GM21825 (cell line): ENCODE data around the gene SDF4.

ENCODE experiments used
- ATAC-seq: cut with Tn5 transposase; IDR thresholded peaks from one replicate; pipeline ENCODE4 v1.9.1; 2021; ENCODE audit warnings: mild to moderate bottlenecking, moderate library complexity; ENCODE audit not compliant: unreplicated experiment

Gene SDF4

DNA sequence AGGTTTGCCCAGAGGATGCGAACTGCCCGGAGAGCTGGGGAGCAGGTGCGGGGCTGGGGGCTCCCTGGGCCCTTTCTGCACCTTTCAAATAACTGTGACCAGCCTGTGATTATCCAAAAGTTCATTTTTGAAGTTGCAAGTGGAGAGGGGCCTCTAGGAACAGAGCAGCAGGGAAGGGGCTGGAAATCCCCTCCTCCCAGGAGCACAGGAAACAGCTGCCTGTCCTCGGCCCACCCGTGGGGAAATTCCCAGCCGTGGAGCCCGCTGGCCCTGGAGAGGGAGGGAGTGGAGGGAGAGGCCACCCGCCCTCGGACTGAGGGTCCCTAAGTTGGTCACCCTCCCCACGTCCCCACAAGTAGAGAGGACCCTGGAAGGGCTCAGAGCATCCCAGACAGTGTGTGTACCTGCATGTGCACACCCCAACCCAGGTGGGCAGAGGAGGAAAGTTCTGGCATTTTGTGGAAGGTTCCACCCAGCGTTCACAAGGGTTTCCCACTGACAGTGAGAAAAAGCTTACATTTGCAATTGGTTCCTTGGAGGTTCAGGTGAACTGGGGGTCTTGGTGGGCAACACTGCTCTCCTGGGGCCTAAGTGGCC is 16.6 kb downstream of the SDF4 start:
- no peak for ATAC-seq

- ATAC-seq, result no peak
Measured at GRCh38 chr1:1213345-1214265, 18.2 kb downstream of the SDF4 start, which contains the start of gene TNFRSF4. Gene TNFRSF4, minus strand, starts transcription at chr1:1214153. Its CDS starts 26 bp downstream, at chr1:1214127.

DNA sequence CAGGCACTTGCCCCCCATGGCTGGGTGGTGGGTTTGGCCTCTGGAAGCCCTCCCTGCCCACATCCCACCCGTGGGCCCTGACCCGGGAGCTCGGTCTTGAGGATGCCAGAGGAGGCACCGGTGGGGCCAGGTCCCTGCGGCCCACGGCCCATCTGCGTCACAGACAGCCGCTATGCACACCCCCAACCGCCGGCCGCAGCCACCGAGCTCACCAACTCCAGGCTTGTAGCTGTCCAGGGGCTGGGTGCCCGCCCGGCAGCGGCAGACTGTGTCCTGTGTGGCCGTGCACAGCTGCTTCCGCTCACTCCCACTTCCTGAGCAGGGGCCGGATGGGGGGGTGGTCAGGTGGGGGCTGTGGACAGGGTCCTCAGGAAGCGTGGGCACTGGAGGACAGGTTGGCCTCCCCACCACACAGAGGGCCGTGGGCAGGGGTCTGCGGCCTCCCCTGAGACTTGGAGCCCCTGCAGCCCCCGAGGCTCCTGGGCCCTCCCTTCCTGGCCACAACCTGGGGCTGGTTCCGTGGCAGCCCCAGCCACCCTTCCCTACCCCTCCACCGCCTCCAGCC is 18.9 kb downstream of the SDF4 start:
- no peak for ATAC-seq

DNA sequence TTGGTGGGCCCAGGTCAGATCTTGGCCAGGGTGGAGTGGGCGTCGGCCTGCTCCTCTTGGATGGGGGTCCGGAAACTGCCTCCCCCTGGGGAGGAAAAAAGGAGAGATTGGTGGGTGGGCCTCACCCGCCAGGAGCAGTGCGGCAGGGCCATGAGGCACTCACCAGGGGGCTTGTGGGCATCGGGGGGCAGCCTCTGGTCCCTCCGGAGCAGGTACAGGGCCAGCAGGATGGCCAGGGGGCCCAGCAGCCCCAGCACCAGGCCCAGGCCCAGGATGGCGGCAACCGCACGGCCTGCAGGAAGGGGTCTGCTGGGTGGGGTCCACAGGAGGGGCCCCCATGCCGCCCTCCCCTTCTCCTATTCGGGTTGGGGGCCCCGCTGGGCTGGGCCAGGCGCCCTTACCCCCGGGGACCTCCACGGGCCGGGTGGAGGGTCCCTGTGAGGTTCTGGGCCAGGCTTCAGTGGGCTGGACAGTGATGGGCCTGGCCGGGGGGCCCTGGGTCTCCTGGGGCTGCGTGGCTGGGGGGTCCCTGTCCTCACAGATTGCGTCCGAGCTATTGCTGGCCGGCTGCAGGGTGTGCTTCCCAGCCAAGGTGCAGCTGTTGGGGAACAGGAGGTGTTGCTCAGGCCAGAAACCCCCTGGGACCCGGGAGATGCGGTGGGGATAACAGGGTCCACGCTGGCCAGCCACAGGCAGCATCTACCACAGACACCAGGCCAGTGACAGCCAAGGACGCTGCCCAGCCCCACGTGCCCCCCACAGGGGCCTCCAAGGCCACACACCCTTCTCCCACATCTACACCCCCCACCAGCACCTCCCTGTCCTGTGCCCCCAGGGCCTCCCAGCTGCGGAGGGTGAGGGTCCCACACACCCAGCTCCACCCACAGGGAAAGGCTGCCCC is 20.0 kb downstream of the SDF4 start:
- no peak for ATAC-seq

- ATAC-seq, result no peak
Measured at GRCh38 chr1:1210726-1211540, 20.9 kb downstream of the SDF4 start.

GRCh38 chr1:1208713-1209433 is 22.9 kb downstream of the SDF4 start:
- no peak for ATAC-seq

DNA sequence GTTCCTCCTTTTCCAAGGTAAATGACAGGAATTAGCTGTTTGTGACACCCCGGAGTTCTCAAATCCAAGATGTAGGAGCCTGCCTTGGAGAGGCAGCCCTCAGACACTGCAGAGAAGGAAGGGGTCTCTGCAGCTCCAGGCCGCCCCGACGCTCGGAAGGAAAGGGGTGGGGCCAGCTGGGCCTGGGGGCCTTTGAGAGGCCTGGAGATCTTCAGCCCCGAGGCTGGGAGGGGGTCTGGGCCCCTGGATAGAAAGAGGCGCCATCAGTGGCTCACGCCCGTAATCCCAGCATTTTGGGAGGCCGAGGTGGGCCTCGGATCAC is 24.3 kb downstream of the SDF4 start:
- no peak for ATAC-seq

DNA sequence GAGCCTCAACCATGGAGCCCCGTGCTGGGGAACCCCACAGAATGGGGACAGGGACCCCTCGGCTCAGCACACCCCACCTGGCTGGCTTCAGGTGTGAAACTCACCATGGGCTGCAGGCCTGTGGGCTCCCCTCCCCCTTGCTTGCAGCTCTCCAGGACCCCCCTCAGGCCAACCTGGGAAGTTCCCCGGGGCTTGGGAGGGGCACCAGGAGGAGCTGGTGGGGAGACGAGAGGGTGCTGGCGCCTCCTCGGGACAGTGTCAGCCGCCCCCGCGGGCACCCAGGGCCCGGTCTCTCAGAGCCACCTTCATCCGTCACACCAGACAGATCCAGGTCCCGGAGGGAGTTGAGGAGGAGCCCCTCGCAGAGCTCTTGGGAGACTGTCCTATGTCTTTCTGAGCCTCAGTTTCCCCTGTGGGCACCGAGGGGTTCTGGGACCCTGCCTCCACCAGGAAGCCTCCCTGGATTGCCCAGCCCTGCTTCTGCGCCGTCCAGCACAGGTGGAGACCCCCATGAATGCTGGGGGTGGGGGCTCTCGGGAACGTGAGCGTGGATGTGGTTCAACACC is 24.8 kb downstream of the SDF4 start:
- ATAC-seq, result no peak

GRCh38 chr1:1206376-1206965 is 25.3 kb downstream of the SDF4 start, which contains the start of gene TNFRSF18:
Gene TNFRSF18, minus strand, starts transcription at chr1:1206592. Its CDS starts 21 bp downstream, at chr1:1206571.
- ATAC-seq, result no peak

DNA sequence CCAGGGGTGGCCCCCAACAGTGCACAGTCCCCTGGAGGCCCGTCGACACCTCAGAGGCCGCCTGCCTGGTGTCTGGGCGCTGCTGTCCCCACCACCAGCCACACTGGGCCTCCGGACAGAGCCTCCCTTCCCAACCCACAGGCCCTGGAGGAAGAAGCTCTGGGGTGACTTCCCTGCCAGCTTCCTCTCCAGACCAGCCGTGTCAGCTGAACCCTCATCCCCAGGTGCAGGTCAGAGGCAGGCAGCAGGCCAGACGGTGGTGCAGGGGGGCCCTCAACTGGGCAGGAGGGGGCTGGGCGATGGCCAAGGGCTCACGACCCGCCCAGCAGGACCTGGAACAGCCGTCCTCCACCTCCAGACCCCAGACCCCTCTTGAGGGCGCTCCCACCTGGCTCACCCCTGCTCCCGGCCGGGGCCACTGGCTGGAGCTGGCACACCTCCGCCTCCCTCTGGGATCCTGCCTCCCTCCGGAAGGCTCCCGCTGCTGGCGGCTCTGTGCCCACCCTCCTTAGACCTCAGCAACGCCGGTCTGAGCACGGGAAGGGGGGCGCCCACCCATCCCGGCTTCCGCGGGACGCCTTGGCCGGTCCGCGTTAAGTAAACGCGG is 25.9 kb downstream of the SDF4 start:
- no peak for ATAC-seq

GRCh38 chr1:1204998-1205768 is 26.6 kb downstream of the SDF4 start:
- no peak for ATAC-seq

DNA sequence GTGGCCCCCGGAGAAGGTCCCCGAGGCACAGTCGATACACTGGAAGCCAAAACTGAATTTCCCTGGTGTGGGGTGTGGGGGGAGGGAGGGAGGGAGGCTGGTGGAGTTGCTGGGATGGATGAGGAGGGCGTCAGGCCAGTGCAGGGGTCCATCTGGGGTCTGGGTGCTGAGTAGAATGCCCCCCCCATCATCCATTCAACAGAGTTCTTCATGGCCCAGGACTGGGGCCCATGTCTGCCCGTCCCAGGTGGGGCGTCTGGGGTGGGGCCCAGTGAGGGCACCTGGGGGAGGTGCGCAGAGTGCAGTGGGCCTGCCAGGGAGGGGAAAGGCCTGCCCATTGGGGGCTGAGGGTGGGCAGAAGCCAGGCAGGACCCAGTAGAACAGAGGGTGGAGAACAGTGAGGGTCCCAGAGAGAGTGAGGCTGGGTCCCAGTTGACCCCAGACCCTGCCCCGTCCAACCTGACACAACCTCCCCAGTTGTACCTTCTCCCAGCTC is 27.3 kb downstream of the SDF4 start:
- no peak for ATAC-seq

GRCh38 chr1:1203561-1204424 is 28.0 kb downstream of the SDF4 start:
- ATAC-seq, result no peak

DNA sequence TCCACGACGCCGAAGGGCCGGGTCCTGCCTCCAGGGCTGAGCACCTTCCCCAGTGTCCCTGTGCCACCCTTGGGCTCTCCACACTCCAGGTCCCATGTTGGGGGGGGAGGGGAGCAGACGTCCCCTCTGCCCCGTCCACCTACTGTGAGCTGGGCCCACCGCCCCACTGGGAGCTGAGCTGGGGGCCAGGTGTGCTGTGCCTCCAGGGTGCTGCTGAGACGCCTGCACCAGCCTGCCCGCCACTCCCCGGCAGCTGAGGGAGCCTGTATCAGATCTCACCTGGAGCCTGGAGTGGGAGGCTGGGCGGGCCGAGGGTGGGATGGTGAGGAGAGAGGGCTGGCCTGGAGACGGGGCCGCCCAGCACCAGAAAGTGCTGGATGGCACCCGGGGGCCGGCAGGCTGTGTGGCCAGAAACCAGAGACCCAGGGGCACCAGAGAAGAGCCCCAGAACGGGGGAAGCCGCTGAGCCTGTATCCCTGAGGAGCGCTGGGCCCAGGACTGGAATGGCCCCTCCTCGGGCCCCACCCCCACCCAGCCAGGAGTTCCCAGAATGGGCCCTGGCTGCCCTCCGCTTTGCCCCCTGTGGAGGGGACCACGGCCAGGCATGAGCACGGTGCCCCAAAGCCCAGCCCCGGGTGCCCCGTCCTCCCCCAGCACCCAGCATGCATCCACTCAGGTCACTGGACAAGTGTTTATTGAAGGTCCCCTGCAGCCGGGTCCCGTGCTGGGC is 28.8 kb downstream of the SDF4 start:
- no peak for ATAC-seq

- peak; percentile 37 for ATAC-seq
Measured at GRCh38 chr1:1200876-1201810, 30.7 kb downstream of the SDF4 start.
